ENCODE data around the gene NUCB2. TPM values are rescaled to one million over a fixed set of nuclear protein-coding genes. Genes with fewer than 3 reads are reported as not detected.

Gene NUCB2
- total RNA-seq, 2 experiments from 2014 or later = 42.4 to 73.0 TPM

DNA sequence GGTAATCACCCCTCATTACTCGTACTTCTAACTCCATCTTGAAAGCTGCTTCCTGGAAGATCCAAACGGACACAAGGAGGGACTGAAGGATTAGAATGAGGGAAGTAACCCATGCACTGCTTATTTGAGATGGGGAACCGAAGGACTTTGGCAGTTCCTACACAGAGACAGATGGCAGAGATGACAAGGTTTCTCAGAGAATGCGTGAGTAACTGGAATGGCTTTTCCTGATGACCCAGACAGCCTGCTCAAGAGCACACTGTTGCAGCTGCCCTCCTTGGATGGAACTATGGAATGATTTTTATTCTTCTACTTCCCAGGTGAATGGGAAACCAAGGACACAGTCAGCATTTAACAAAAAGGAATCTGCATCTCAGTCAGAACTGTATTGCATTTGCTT lies 104.6 kb downstream of the NUCB2 start:
- ChIA-PET POLR2A (no interaction called here), CTCF (ENCODE audit: unreplicated experiment) (interaction anchor here (0.5 kb wide), 1 partner anchor 27 kb away, joined by 3 read pairs; no protein-coding TSS in a partner anchor)
- peaks cover 31% of the 10 kb centered on the region for H3K36me3 ChIP-seq (ENCODE audit: insufficient read depth, low read length)
- 0 out of 2 replicates have a peak, but pooled peaks cover 5% of the 10 kb centered on the region for H4K20me1 ChIP-seq (ENCODE audit: insufficient read depth, low read length)
- TF ChIP-seq EZH2phosphoT487 (IDR thresholded peaks at IDR 0.05; ENCODE audit: borderline replicate concordance, low read depth, low read length) = no peak
- TF ChIP-seq, protein P1, sequence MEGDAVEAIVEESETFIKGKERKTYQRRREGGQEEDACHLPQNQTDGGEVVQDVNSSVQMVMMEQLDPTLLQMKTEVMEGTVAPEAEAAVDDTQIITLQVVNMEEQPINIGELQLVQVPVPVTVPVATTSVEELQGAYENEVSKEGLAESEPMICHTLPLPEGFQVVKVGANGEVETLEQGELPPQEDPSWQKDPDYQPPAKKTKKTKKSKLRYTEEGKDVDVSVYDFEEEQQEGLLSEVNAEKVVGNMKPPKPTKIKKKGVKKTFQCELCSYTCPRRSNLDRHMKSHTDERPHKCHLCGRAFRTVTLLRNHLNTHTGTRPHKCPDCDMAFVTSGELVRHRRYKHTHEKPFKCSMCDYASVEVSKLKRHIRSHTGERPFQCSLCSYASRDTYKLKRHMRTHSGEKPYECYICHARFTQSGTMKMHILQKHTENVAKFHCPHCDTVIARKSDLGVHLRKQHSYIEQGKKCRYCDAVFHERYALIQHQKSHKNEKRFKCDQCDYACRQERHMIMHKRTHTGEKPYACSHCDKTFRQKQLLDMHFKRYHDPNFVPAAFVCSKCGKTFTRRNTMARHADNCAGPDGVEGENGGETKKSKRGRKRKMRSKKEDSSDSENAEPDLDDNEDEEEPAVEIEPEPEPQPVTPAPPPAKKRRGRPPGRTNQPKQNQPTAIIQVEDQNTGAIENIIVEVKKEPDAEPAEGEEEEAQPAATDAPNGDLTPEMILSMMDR (conservative IDR thresholded peaks at IDR 0.05; ENCODE audit: low read length) = no peak
- no TSS peak for BruUV-seq (replicated peaks)
- no peak overlapping the region for H3K27ac ChIP-seq (ENCODE audit: low read depth, low read length, poor library complexity, severe bottlenecking)
- no peak overlapping the region for H2AFZ ChIP-seq (ENCODE audit: low read length)
- no peaks in the 10 kb centered on the region for H3K79me2 ChIP-seq (ENCODE audit: insufficient read depth, low read depth, low read length)
- no peak overlapping the region for H3K4me2 ChIP-seq (ENCODE audit: low read length)
- DNase-seq (ENCODE audit: low spot score) = no peak
- no peaks in the 10 kb centered on the region for H3K9me2 ChIP-seq (ENCODE audit: insufficient read depth, low read length)
- intact Hi-C loops (cut with micrococcal nuclease; ENCODE audit: unreplicated experiment) = no loop called here
- H3K9me3 ChIP-seq (ENCODE audit: low read length) = peaks cover 8% of the 10 kb centered on the region; the same call in 1 of the 2 replicates
- H3K4me1 ChIP-seq (ENCODE audit: insufficient read depth, low read length, poor library complexity, severe bottlenecking) = peaks cover under 1% of the 10 kb centered on the region
- no peak overlapping the region for H3K4me3 ChIP-seq (ENCODE audit: low read depth, low read length, poor library complexity, severe bottlenecking)

Other genes starting within 250 kb of the NUCB2 start
- gene RPS13, start 199.1 kb upstream of the NUCB2 start, total RNA-seq (2014; rRNA removed; shearing (Covaris generic)) = 1,576 and 1,911 TPM in 2 replicates
- 1,540 and 1,556 TPM in 2 replicates for gene RPS13, start 199.1 kb upstream of the NUCB2 start, total RNA-seq (2022)
- 17.4 and 57.2 TPM in 2 replicates for gene PIK3C2A, start 68.8 kb upstream of the NUCB2 start, total RNA-seq (2014; rRNA removed; shearing (Covaris generic))
- 41.8 and 43.9 TPM in 2 replicates for gene PIK3C2A, start 68.8 kb upstream of the NUCB2 start, total RNA-seq (2022)
- gene NCR3LG1, start 75.1 kb downstream of the NUCB2 start, total RNA-seq (2014; rRNA removed; shearing (Covaris generic)) = 6.0 and 7.7 TPM in 2 replicates
- gene NCR3LG1, start 75.1 kb downstream of the NUCB2 start, total RNA-seq (2022) = 22.3 and 23.0 TPM in 2 replicates
- 5.1 and 7.0 TPM in 2 replicates for gene KCNJ11, start 111.9 kb downstream of the NUCB2 start, total RNA-seq (2014; rRNA removed; shearing (Covaris generic))
- 7.5 and 8.0 TPM in 2 replicates for gene KCNJ11, start 111.9 kb downstream of the NUCB2 start, total RNA-seq (2022)
- not detected in 2 replicates for gene ABCC8, start 200.1 kb downstream of the NUCB2 start, total RNA-seq (2014; rRNA removed; shearing (Covaris generic))
- not detected in 2 replicates for gene ABCC8, start 200.1 kb downstream of the NUCB2 start, total RNA-seq (2022)

Measured in OCI-LY7 (cell line).